Motor neuron (in vitro differentiated cells): ENCODE measurements around the gene PLB1. TPM values are rescaled to one million over a fixed set of nuclear protein-coding genes. Genes with fewer than 3 reads are reported as not detected.

Experiments
- ATAC-seq, 8 experiments: fragments of 200-7000 bp; cut with Tn5 transposase; replicated peaks in 6 of 8; 2 replicates each; pipeline ENCODE4 v1.8.0; 2021; ENCODE audit warnings: mild to moderate bottlenecking in 8 of 8, moderate library complexity in 8 of 8
- H3K27ac ChIP-seq, 2 donors: fragments of 250-450 bp; sonication (Bioruptor Pico); 2 replicates each; pipeline ENCODE4 v1.9.0; 2021; ENCODE audit warnings: antibody characterized with exemption in 2 of 2, mild to moderate bottlenecking in 2 of 2, moderate library complexity in 1 of 2
- H3K4me1 ChIP-seq, 2 donors: fragments of 250-450 bp; sonication (Bioruptor Pico); replicated peaks in 1 of 2; 2 replicates each; pipeline ENCODE4 v1.6.1; 2021; ENCODE audit warnings: antibody characterized with exemption in 2 of 2, mild to moderate bottlenecking in 2 of 2, moderate library complexity in 1 of 2
- H3K4me3 ChIP-seq, 5 donors: fragments of 250-450 bp; sonication (Bioruptor Pico); 2 replicates each; pipeline ENCODE4 v1.9.0; 2021; ENCODE audit warnings: antibody characterized with exemption in 5 of 5, mild to moderate bottlenecking in 5 of 5, moderate library complexity in 4 of 5
- WGBS, 10 experiments: fragments of 450-650 bp; shearing (Covaris generic); methylation state at CpG; one replicate each; pipeline ENCODE4 v1.0.0; 2022; 5-methylcytosine and 5-hydroxymethylcytosine counted together
- in situ Hi-C, 9 experiments: fragments of 400-800 bp; cut with MboI; loops; one replicate each; pipeline ENCODE4 v1.15.0; 2021; ENCODE audit warnings: low sequenced_read_pairs in 9 of 9, low pct_unique_long_range_greater_than_20kb in 2 of 9; ENCODE audit not compliant: unreplicated experiment in 9 of 9
- total RNA-seq, 8 experiments: library from RNA; unstranded; fragments of 300-600 nt; gene quantifications; 2 replicates each; pipeline versions ENCODE4 v1.2.3 to v1.2.4, GENCODE V29; 2022

The PLB1 gene
- total RNA-seq, 8 experiments from 2014 or later = 0.49 to 3.3 (median 1.3) TPM

DNA sequence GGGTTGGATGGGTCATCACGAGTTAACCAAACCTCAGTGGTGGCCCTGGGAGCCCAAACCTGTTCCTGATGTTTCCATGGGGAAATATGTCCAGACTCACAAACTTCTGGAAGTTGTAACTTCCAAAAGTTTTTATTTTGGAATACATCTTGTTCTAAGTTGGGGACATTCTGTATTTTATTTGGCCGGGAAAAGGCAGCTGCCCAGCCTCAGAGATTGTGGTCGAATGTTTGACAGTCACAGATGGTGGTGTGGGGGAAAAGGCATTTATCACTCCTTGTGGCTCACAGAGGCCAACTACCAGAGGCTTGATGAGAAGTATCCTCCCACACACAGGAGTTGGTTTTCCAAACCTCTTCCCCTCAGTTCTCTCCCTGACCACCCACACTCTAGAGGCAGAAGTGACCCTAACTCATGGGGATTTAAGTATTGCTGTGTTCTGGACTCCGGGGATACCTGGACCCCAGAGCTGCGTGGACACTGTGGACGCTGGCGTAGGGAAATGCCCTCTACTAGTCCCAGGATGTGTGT lies 131.1 kb downstream of the PLB1 start:
- Histone ChIP-seq H3K27ac (no peak overlapping the region), H3K4me1 (peaks cover 14 to 21% of the 10 kb centered on the region in 2 donors), H3K4me3 (no peak overlapping the region)
- in situ Hi-C loops = no loop called here
- 47 to 100% (median 90%) methylated on average over 1 to 7 of the region's 7 CpGs; no CpG with 5 or more reads in 2 of the 10 experiments for WGBS, 10 experiments
- ATAC-seq = no peak

DNA sequence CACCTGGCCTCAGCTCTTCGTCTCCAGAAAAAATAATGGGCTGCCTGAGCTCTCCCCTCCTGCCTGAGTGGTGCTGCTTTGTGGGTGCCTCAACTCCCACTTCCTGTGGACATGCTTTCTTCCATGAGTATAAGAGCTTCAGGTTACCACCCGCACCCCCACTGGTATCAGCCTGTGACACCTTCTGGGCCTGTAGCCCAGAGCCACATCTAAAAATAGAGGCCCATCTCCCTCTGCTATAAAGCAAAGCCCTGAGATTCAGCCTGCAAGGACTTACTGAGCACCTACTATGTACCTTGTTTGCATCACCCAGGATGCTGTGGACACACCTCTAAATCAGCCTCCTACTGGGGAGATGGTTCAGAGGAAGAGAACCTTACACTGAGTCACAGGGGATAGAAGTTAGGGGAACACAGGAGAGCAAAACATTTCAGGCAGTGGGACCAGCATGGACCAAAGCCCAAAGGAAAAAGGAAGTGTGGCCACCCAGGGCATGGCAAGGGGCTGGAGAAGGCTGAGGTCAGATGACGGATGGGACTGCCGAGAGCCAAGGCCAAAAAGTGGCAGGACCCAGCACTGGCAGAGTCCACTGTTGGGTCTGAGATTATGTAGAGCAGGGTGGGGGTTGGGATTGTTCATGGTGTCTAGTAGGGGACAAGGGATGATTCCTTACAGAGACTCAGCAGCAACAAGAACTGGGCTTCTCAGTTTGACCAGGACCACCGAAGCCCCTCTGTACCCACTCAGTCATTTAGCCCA lies 132.0 kb downstream of the PLB1 start:
- H3K27ac ChIP-seq = no peak overlapping the region
- in situ Hi-C loops = no loop called here
- 92 to 100% (median 100%) methylated on average over 1 to 2 of the region's 5 CpGs; no CpG with 5 or more reads in 5 of the 10 experiments for WGBS, 10 experiments
- no peak overlapping the region for H3K4me3 ChIP-seq
- no peak for ATAC-seq
- H3K4me1 ChIP-seq = peaks cover 11 to 19% of the 10 kb centered on the region in 2 donors

DNA sequence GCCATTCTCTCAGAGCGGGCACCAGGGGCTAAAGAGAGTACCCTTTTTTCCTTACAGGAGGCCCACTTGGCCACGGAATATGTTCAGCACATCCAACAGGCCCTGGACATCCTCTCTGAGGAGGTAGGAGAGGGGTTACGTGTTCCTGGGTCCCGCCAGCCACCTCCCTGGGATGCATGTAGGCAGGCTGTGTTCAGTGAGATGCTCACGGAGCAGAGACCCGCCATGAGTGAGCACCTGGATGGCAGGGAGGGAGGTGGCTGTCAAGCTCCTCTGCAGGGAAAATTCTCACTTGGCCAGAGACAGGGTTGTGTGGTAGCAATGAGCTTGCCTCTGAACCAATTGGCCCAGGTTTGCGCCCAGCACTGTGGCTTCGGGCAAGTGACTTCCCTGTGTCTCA lies 132.6 kb downstream of the PLB1 start:
- in situ Hi-C loops = no loop called here

DNA sequence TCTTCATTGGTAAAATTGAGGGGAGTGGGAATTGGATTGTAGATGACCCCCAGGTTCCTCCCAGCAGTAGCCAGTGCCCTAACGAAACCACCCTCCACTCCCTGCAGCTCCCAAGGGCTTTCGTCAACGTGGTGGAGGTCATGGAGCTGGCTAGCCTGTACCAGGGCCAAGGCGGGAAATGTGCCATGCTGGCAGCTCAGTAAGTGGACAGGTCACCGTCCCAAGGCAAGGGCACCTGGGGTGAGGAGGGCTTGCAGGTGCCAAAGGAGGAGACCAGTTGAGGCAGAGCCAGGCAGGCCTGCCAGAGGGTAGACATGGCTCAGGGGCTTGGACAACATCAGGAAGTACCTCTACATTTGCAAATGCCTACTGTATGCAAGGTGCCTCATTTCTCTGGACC lies 133.1 kb downstream of the PLB1 start:
- in situ Hi-C loops = no loop called here
- Histone ChIP-seq H3K4me1 (peaks cover 11 to 28% of the 10 kb centered on the region in 2 donors), H3K27ac (no peak overlapping the region), H3K4me3 (no peak overlapping the region)
- 83 to 100% (median 92%) methylated on average over 1 to 4 of the region's 5 CpGs; no CpG with 5 or more reads in 7 of the 10 experiments for WGBS, 10 experiments
- no peak for ATAC-seq

More for the DNA sequence above, 132.6 kb downstream of the PLB1 start:
- no peak for ATAC-seq
- H3K4me3 ChIP-seq = no peak overlapping the region
- no peak overlapping the region for H3K27ac ChIP-seq
- peaks cover 11 to 23% of the 10 kb centered on the region in 2 donors for H3K4me1 ChIP-seq
- 78 to 100% (median 89%) methylated on average over 2 to 4 of the region's 8 CpGs; no CpG with 5 or more reads in 3 of the 10 experiments for WGBS, 10 experiments

DNA sequence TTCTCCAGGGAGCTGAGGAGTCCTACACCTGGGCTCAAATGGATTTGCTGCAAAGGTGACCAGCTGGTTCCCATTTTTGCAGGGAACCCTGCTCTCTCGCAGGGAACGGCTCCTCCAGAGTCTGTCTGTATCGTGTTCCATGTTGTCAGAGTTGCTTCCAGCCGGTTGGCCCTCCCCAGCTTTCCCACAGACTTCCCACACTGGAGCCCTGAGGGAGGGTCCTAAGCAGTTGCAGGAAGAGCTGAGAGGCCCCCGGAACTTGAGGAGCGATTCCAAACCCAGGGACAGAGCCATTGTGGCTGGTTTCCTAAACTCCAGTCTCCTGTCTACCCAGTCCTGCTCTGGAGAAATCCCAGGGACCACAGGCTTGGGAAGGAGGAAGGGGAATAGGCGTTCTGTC lies 134.1 kb downstream of the PLB1 start:
- 33 to 100% (median 80%) methylated on average over 1 to 7 of the region's 7 CpGs; no CpG with 5 or more reads in 2 of the 10 experiments for WGBS, 10 experiments

DNA sequence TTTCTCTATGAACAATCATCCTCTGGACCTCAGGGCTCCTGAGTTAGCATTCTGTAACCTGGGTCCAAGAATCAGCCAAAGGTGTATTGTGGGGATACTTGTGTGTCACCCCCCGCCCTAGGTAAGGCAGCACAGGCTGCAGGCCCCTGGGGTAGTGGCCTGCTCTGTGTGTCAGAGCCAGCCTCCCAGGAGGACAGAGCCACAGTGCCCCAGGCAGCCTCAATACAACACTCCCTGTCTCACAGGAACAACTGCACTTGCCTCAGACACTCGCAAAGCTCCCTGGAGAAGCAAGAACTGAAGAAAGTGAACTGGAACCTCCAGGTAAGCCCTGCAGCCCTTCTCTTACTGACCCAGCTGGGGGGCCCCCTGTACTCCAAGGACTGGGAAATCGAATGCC lies 134.5 kb downstream of the PLB1 start:
- WGBS, 10 experiments = 76 to 87% (median 83%) methylated on average over 1 to 3 of the region's 3 CpGs; no CpG with 5 or more reads in 7 of the 10 experiments
- Histone ChIP-seq H3K27ac (no peak overlapping the region), H3K4me3 (no peak overlapping the region), H3K4me1 (peaks cover 3 to 23% of the 10 kb centered on the region in 2 donors)
- in situ Hi-C loops = no loop called here
- peak in 1 of 8 experiments; percentile 28 for ATAC-seq

More for the DNA sequence above, 134.1 kb downstream of the PLB1 start:
- ATAC-seq = no peak
- Histone ChIP-seq H3K4me3 (no peak overlapping the region), H3K27ac (no peak overlapping the region), H3K4me1 (peaks cover 7 to 28% of the 10 kb centered on the region in 2 donors)
- in situ Hi-C loops = no loop called here

DNA sequence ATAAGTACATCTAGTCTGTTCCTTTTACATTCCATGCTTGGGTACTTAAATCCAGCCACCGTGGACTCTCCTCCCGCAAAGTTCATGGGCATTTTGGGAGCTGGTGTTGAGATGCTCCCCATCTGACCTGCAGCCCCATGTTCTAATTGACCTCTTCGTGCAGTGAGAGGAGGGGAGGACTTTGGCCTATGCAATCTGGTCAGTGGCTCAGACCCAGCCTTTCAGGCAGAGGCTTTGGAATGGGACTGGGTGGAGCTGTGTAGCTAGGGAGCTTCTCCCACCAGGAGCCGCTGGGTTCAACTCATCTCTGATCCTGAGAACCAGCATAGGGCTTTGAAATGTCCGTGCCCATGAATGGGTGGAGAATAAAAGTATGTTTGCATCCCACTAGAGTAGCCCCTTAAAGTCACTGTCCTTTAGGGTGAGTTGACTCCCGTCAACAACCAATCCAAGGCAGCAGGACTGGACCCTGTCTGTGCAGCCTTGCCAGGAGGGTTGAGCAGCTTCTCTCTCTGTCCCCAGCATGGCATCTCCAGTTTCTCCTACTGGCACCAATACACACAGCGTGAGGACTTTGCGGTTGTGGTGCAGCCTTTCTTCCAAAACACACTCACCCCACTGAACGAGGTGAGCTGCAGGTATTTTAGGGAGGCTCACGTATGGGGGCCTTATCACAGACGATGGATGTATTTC lies 135.8 kb downstream of the PLB1 start:
- WGBS, 10 experiments = 20 to 100% (median 92%) methylated on average over 1 to 9 of the region's 11 CpGs; no CpG with 5 or more reads in 1 of the 10 experiments
- Histone ChIP-seq H3K4me3 (no peak overlapping the region), H3K4me1 (peaks cover 0 to 18% of the 10 kb centered on the region in 2 donors), H3K27ac (no peak overlapping the region)
- in situ Hi-C loops = no loop called here
- peak in 1 of 8 experiments; percentile 27 for ATAC-seq

DNA sequence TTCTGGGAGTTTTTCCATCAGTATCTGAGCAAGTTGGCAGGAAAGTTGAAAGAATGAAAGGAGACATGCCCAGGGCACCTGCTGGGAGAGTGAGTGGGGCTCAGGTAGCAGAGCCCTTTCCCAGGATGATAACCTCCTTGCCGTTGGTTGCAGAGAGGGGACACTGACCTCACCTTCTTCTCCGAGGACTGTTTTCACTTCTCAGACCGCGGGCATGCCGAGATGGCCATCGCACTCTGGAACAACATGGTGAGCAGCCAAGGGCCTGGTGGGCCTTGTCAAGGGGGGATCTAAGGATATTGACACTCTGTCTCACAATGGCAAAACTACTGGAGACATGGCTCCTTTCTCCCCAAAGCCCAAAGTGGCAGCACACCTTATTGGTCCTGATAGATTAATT lies 136.9 kb downstream of the PLB1 start:
- Histone ChIP-seq H3K4me3 (no peak overlapping the region), H3K4me1 (peaks cover 0 to 25% of the 10 kb centered on the region in 2 donors), H3K27ac (no peak overlapping the region)
- in situ Hi-C loops = no loop called here
- WGBS, 10 experiments = 49 to 100% (median 100%) methylated on average over 2 to 6 of the region's 6 CpGs; no CpG with 5 or more reads in 5 of the 10 experiments
- ATAC-seq = no peak

DNA sequence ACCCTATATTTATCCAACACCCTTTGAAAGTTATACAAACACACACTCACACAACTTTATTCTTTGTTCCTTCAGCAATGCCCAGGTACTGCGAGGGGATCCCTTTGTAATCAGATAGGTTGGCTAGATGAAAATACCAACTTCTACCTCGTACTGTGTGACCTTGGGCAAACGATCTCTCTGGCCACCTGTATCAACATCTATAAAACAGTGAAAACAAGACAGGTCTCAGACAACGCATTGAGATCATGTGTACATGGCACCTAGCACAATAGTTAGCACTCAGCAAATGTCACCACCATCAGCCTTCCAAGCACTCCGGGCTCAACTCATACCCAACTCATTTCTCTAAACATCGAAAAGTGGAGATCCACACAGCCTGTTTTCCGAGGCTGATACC lies 137.3 kb downstream of the PLB1 start:
- peaks cover 0 to 29% of the 10 kb centered on the region in 2 donors for H3K4me1 ChIP-seq
- no peak overlapping the region for H3K27ac ChIP-seq
- in situ Hi-C loops = no loop called here
- 76 to 100% (median 90%) methylated on average over 1 to 5 of the region's 7 CpGs; no CpG with 5 or more reads in 3 of the 10 experiments for WGBS, 10 experiments
- H3K4me3 ChIP-seq = no peak overlapping the region
- peak in 1 of 8 experiments; percentile 6 for ATAC-seq

DNA sequence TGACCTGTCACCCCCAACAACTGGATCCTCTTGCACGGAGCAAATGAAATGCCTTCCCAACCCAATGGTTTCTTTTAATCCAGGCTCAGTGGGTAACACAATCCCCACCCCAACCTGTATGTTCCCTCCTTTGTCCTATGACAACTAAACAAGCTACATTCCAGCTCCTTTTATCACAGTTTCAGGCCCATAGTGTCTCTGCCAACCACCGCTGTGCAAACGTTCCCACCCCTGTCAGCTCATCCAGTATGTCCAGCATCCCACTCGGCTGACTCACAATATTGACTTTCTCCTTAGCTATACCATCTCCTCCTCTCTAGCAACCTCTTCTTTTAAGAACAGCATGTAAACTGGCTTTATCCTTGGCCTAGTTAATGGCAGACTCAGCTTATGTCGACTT lies 137.9 kb downstream of the PLB1 start:
- in situ Hi-C loops = no loop called here
- Histone ChIP-seq H3K27ac (no peak overlapping the region), H3K4me3 (no peak overlapping the region), H3K4me1 (peaks cover under 1 to 33% of the 10 kb centered on the region in 2 donors)
- peak in 6 of 8 experiments; percentile 32 to 95 (median 63) for ATAC-seq
- WGBS, 10 experiments = 39 to 83% (median 69%) methylated on average over 1 to 5 of the region's 5 CpGs; no CpG with 5 or more reads in 1 of the 10 experiments

DNA sequence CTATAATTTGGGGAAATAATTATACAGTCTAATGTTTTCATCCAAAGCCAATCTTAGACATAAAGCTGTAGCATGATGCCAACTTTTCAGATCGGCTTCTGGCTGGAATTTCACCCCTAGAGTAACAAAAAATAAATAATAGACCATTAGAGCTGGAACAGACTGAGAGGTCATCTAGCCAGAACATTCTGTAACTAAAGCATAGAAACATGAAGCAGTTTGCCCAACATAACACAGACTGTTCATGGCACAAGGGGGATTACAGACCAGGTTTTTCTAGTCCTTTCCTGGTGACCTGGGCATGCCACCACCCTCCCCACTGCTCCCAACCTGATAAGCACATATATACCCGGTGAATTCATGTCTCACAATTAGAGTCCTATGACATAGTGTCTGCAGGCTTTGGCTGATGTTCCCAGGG lies 139.3 kb downstream of the PLB1 start:
- Histone ChIP-seq H3K27ac (no peak overlapping the region), H3K4me1 (peaks cover 8 to 47% of the 10 kb centered on the region in 2 donors), H3K4me3 (no peak overlapping the region)
- 17 to 100% (median 78%) methylated on average over 1 to 2 of the region's 2 CpGs; no CpG with 5 or more reads in 3 of the 10 experiments for WGBS, 10 experiments
- in situ Hi-C loops = no loop called here
- no peak for ATAC-seq

DNA sequence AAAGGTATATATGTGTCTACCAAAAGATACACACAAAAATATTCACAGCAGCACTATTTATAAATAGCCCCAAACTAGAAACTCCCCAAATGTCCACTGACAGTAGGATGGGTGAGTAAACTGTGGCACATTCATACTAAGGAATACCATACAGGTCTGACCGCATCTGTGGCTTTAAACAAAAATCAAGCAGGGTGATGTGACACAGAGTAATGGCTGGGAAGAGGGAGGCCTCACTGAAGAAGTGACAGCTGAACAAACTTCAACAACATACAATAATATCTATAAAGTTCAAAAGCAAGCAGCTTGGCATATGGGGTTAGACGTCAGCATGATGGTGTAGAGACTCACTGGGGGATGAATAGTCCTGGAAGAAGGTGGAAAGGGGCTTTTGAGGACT lies 140.6 kb downstream of the PLB1 start:
- Histone ChIP-seq H3K4me1 (peaks cover 8 to 47% of the 10 kb centered on the region in 2 donors), H3K4me3 (no peak overlapping the region), H3K27ac (no peak overlapping the region)
- ATAC-seq = no peak
- WGBS, 10 experiments = 86 to 100% (median 100%) methylated on average over 1 to 2 of the region's 2 CpGs; no CpG with 5 or more reads in 4 of the 10 experiments
- in situ Hi-C loops = no loop called here
